Measurements from ENCODE around the gene FGA.

DNA sequence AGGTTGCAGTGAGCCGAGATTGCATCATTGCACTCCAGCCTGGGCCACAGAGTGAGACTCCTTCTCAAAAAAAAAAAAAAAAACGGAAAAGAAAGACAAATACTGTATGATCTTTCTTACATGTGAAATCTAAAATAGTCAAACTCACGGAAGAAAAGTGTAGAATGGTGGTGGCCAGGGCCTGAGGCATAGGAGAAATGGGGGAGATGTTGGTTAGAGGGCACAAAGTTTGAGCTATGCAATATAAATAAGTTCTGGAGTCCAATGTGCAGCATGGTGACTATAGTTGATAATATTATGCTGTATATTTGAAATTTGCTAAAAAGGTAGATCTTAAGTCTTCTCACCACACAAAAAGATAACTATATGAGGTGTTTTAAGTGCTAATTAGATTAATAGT is 1.3 kb upstream of the FGA start:
- TF ChIP-seq POLR2A (IDR thresholded peaks at IDR 0.05) (no peak), CTCF (IDR thresholded peaks at IDR 0.05) (no peak)

All from lower leg skin (tissue), 3 donors.